Activated CD8-positive, alpha-beta T cell treated with anti-CD3 and anti-CD28 coated beads for 36 hours (primary cell): ENCODE measurements around the gene CMTM7. TPM values are rescaled to one million over a fixed set of nuclear protein-coding genes. Genes with fewer than 3 reads are reported as not detected.
A peak's percentile ranks its signal among the peaks of the same experiment; 100 is the strongest.

Experiments used
- ATAC-seq: fragments of 200-7000 bp; cut with Tn5 transposase; one replicate; pipeline ENCODE4 v1.10.0; 2021; ENCODE audit warnings: mild to moderate bottlenecking, moderate library complexity
- CTCF ChIA-PET: fragments of 350-600 bp; sonication (Branson Sonifier 250); formaldehyde crosslinking; loops from one replicate; lab custom pipeline; 2021; ENCODE audit warnings: antibody characterized with exemption; lab: Charles Lee
- POLR2A ChIA-PET: fragments of 350-600 bp; sonication (Branson Sonifier 250); formaldehyde crosslinking; loops from one replicate; lab custom pipeline; 2021; ENCODE audit warnings: antibody characterized with exemption; lab: Charles Lee
- DNase-seq: peaks from one replicate; pipeline ENCODE4 v3.0.0-alpha.2; 2020
- H3K27ac Mint-ChIP-seq: one replicate; pipeline ENCODE4 v1.8.0; 2021; ENCODE audit warnings: mild to moderate bottlenecking, mixed read lengths
- H3K27me3 Mint-ChIP-seq: one replicate; pipeline ENCODE4 v1.8.0; 2021; ENCODE audit warnings: mixed read lengths
- H3K36me3 Mint-ChIP-seq: one replicate; pipeline ENCODE4 v1.8.0; 2021; ENCODE audit warnings: low read depth, mixed read lengths
- H3K4me1 Mint-ChIP-seq: one replicate; pipeline ENCODE4 v1.8.0; 2021; ENCODE audit warnings: low read depth, mixed read lengths
- H3K4me3 Mint-ChIP-seq: one replicate; pipeline ENCODE4 v1.8.0; 2021; ENCODE audit warnings: mild to moderate bottlenecking, moderate library complexity, mixed read lengths
- H3K9me3 Mint-ChIP-seq: one replicate; pipeline ENCODE4 v1.8.0; 2021; ENCODE audit warnings: mixed read lengths
- CTCF ChIP-seq: fragments of 200-600 bp; IDR thresholded peaks from one replicate; pipeline ENCODE4 v1.8.0; 2022; ENCODE audit warnings: antibody characterized with exemption, mild to moderate bottlenecking
- intact Hi-C: fragments of 100-400 bp; cut with micrococcal nuclease; formaldehyde crosslinking; loops from one replicate; pipeline ENCODE4 v1.10.0; 2022
- total RNA-seq, 2 experiments: library from RNA; stranded (reverse); gene quantifications; one replicate each; pipeline ENCODE4 v1.2.3, GENCODE V29; 2021

CMTM7 gene
- total RNA-seq, 2 experiments from 2014 or later: 36.1 to 37.2 TPM

DNA sequence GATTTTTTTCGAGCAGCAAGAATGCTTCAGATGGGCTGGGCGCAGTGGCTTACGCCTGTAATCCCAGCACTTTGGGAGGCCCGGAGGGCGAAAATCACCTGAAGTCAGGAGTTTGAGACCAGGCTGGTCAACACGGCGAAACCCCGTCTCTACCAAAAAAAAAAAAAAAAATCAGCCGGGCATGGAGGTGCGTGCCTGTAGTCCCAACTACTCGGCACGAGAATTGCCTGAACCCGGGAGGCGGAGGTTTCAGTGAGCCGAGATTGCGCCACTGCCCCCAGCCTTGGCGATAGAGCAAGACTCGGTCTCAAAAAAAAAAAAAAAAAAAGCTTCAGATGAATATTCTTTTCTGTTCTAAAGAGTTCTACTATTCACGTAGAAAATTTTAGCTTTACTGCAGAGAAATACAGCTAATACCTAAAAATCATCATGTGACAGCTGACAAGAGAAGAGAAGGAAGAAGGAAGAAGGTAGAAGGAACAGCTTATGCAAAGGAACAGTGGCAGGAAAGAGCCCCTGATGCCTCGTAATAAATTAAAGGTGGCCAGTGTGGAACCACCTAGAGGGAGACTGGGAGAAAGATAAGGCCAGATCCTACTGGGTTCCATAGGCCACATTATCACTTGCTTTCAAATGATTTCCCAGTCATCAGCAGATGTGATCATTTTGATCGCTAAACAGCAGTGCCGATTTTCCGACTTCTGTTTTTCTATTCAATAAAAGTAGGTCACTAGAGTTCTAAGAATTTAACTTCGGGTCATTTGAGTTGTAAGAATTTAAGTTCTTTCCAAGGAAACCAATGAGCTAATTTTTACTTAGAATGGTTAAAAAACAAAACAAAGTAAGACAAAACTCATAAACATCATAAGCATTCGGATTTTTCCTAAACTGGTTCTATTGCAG lies 109.5 kb downstream of the CMTM7 start:
- ATAC-seq (no peak), DNase-seq (no peak)
- CTCF ChIA-PET: interaction anchor here (0.7 to 1.9 kb wide), 5 partner anchors 7 to 261 kb away, joined by 3 to 7 read pairs (median 4); no protein-coding TSS in a partner anchor
- Mint-ChIP-seq H3K4me1 (peaks cover 34% of the 10 kb centered on the region), H3K36me3 (peaks cover 14% of the 10 kb centered on the region), H3K27ac (peak overlapping the region; percentile 93), H3K27me3 (no peaks in the 10 kb centered on the region), H3K9me3 (no peaks in the 10 kb centered on the region), H3K4me3 (peak overlapping the region; percentile 97)
- POLR2A ChIA-PET: interaction anchor here (0.6 to 1.6 kb wide), 2 partner anchors 68 to 1750 kb away, joined by 3 read pairs; no protein-coding TSS in a partner anchor
- intact Hi-C loops: no loop called here
- no peak for TF ChIP-seq CTCF

- H3K9me3 Mint-ChIP-seq: no peaks in the 10 kb centered on the region
- DNase-seq (no peak), ATAC-seq (peak; percentile 2)
- peak overlapping the region; percentile 93 for H3K27ac Mint-ChIP-seq
- intact Hi-C loops: no loop called here
- peak overlapping the region; percentile 97 for H3K4me3 Mint-ChIP-seq
- H3K4me1 Mint-ChIP-seq: peaks cover 29% of the 10 kb centered on the region
- POLR2A ChIA-PET: interaction anchor here (0.9 to 1.6 kb wide), 4 partner anchors 8 to 130 kb away, joined by 3 to 4 read pairs (median 3); no protein-coding TSS in a partner anchor
- no peaks in the 10 kb centered on the region for H3K27me3 Mint-ChIP-seq
- H3K36me3 Mint-ChIP-seq: peaks cover 9% of the 10 kb centered on the region
- TF ChIP-seq CTCF: no peak
- CTCF ChIA-PET: interaction anchor here (0.7 to 1.9 kb wide), 5 partner anchors 8 to 262 kb away, joined by 3 to 7 read pairs (median 4); no protein-coding TSS in a partner anchor
Observed at GRCh38 chr3:32501783-32502117, 110.1 kb downstream of the CMTM7 start.

- intact Hi-C loops: no loop called here
- peaks cover 7% of the 10 kb centered on the region for H3K36me3 Mint-ChIP-seq
Observed at GRCh38 chr3:32502118-32502945, 110.7 kb downstream of the CMTM7 start, which contains the start of gene CMTM6. Gene CMTM6, minus strand, starts transcription at chr3:32502852. Its CDS starts 107 bp downstream, at chr3:32502745.

GRCh38 chr3:32502946-32503286 lies 111.3 kb downstream of the CMTM7 start:
- Mint-ChIP-seq H3K4me1 (peaks cover 28% of the 10 kb centered on the region), H3K9me3 (no peaks in the 10 kb centered on the region), H3K27ac (peak overlapping the region; percentile 88), H3K4me3 (peak overlapping the region; percentile 97), H3K36me3 (peaks cover 7% of the 10 kb centered on the region), H3K27me3 (no peaks in the 10 kb centered on the region)
- ChIA-PET CTCF (interaction anchor here (1.6 to 1.9 kb wide), 2 partner anchors 79 to 128 kb away, joined by 4 to 7 read pairs; no protein-coding TSS in a partner anchor), POLR2A (interaction anchor here (0.9 to 1.0 kb wide), 3 partner anchors 9 to 131 kb away, joined by 3 to 4 read pairs (median 3); no protein-coding TSS in a partner anchor)
- ATAC-seq: no peak
- no peak for DNase-seq
- intact Hi-C loops: no loop called here
- no peak for TF ChIP-seq CTCF

More at GRCh38 chr3:32502118-32502945, 110.7 kb downstream of the CMTM7 start, which contains the start of gene CMTM6:
- no peaks in the 10 kb centered on the region for H3K27me3 Mint-ChIP-seq
- DNase-seq: peak; percentile 77
- POLR2A ChIA-PET: interaction anchor here (0.9 to 1.0 kb wide), 3 partner anchors 9 to 131 kb away, joined by 3 to 4 read pairs (median 3); no protein-coding TSS in a partner anchor
- H3K9me3 Mint-ChIP-seq: no peaks in the 10 kb centered on the region
- peaks cover 28% of the 10 kb centered on the region for H3K4me1 Mint-ChIP-seq
- peak within 1 kb of the TSS; percentile 97 for H3K4me3 Mint-ChIP-seq
- ATAC-seq: peak; percentile 83
- H3K27ac Mint-ChIP-seq: peak within 1 kb of the TSS; percentile 93
- TF ChIP-seq CTCF: no peak
- CTCF ChIA-PET: interaction anchor here (0.7 to 1.9 kb wide), 5 partner anchors 9 to 263 kb away, joined by 3 to 7 read pairs (median 4); no protein-coding TSS in a partner anchor

Other genes starting within 250 kb of the CMTM7 start
- gene CMTM8, start 153.2 kb upstream of the CMTM7 start, total RNA-seq: 1 to 10 TPM; 6.4 to 6.9 TPM
- 10 to 100 TPM; 49.8 to 50.1 TPM for gene CMTM6, start 111.0 kb downstream of the CMTM7 start, total RNA-seq
- gene DYNC1LI1, start 179.0 kb downstream of the CMTM7 start, total RNA-seq: 10 to 100 TPM; 31.0 to 31.8 TPM